Stimulated activated naive CD8-positive, alpha-beta T cell treated with anti-CD3 and anti-CD28 coated beads, Interleukin-15, amount 100 ng/mL, for 72 hours (primary cell): ENCODE data around the gene CEP350.
"Not testable (repeated sequence)": the region's sequence is repeated elsewhere in the genome, so short reads cannot be mapped to it uniquely, and the experiment has no call there.

ENCODE experiments used
- ATAC-seq: fragments of 150-1000 bp; cut with Tn5 transposase; 2 replicates; pipeline ENCODE4 v1.10.0; 2021; ENCODE audit warnings: mild to moderate bottlenecking, moderate library complexity
- DNase-seq, 2 donors: peaks; one replicate each; pipeline ENCODE4 v3.0.0; 2021 to 2022
- H3K27ac Mint-ChIP-seq, 2 donors: one replicate each; pipeline ENCODE4 v1.8.0; 2022; ENCODE audit warnings: mild to moderate bottlenecking in 2 of 2, mixed read lengths in 2 of 2, moderate library complexity in 2 of 2
- H3K27me3 Mint-ChIP-seq: one replicate; pipeline ENCODE4 v1.8.0; 2022; ENCODE audit warnings: mixed read lengths
- H3K4me1 Mint-ChIP-seq: one replicate; pipeline ENCODE4 v1.8.0; 2022; ENCODE audit warnings: mild to moderate bottlenecking, mixed read lengths
- H3K4me3 Mint-ChIP-seq, 2 donors: one replicate each; pipeline ENCODE4 v1.8.0; 2022; ENCODE audit warnings: mild to moderate bottlenecking in 2 of 2, mixed read lengths in 2 of 2, moderate library complexity in 1 of 2
- H3K9me3 Mint-ChIP-seq, 2 donors: one replicate each; pipeline ENCODE4 v1.8.0; 2022; ENCODE audit warnings: mixed read lengths in 2 of 2

The CEP350 gene

DNA sequence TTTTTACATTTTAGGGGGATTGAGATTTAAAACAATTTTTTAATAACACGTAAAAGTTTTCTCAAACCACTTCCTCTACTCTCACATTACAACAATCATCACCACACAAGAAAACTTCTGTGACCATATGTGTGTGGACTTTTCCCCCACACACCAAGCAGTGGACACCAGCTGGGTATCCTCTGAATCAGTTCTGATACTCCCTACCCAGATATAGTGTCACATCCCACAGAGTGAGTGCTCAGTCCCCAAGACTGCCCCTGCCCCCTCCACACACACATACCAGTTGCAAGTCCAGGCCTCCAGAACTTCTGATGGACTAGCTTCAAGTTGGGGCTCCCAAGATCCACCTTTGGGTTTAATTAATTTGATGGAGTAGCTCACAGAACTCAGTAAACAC is 146.8 kb downstream of the CEP350 start:
- H3K4me1 Mint-ChIP-seq: peaks cover 5% of the 10 kb centered on the region
- H3K27ac Mint-ChIP-seq: peak overlapping the region; percentile 61 to 82
- no peaks in the 10 kb centered on the region for H3K27me3 Mint-ChIP-seq
- no peak overlapping the region for H3K4me3 Mint-ChIP-seq
- DNase-seq: no peak
- no peaks in the 10 kb centered on the region for H3K9me3 Mint-ChIP-seq
- no peak for ATAC-seq

DNA sequence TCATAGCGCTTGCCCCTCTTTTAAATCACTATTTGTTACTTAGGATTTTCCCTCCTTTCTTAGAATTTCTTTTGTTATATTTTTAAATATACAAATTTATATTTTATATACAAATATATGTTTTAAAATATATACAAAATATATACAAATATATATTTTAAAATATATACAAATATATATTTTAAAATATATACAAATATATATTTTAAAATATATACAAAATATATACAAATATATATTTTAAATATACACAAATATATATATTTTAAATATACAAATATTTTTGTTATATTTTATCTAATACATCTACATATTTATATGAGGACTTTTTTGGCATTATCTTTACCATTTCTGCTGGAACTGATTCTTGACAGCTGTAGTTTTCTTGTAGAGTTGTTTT is 149.2 kb downstream of the CEP350 start:
- H3K4me1 Mint-ChIP-seq: peaks cover 5% of the 10 kb centered on the region
- no peak for DNase-seq
- H3K27ac Mint-ChIP-seq: no peak overlapping the region
- no peaks in the 10 kb centered on the region for H3K9me3 Mint-ChIP-seq
- no peak for ATAC-seq
- H3K27me3 Mint-ChIP-seq: no peaks in the 10 kb centered on the region
- no peak overlapping the region for H3K4me3 Mint-ChIP-seq

DNA sequence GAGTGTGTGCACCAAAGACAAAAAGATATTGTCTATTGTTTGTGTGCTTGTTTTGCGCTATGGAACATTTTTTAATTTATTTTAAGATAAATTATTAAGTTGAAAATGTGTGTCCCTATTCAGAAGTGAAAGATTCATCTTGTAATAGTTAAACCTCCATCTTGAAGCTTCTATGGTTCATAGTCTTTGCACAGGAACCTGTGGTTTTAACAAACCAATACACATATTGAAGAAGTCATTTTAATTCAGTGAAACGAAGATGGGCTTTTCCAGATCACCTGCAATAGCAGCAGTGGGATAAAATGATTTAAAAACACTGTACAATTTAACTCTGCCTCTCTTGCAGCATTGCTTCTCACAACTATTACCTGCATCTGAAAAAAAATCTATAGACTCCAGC is 157.5 kb downstream of the CEP350 start:
- ATAC-seq (no peak), DNase-seq (no peak)
- Mint-ChIP-seq H3K27ac (no peak overlapping the region), H3K27me3 (no peaks in the 10 kb centered on the region), H3K9me3 (no peaks in the 10 kb centered on the region), H3K4me1 (no peaks in the 10 kb centered on the region), H3K4me3 (no peak overlapping the region)

DNA sequence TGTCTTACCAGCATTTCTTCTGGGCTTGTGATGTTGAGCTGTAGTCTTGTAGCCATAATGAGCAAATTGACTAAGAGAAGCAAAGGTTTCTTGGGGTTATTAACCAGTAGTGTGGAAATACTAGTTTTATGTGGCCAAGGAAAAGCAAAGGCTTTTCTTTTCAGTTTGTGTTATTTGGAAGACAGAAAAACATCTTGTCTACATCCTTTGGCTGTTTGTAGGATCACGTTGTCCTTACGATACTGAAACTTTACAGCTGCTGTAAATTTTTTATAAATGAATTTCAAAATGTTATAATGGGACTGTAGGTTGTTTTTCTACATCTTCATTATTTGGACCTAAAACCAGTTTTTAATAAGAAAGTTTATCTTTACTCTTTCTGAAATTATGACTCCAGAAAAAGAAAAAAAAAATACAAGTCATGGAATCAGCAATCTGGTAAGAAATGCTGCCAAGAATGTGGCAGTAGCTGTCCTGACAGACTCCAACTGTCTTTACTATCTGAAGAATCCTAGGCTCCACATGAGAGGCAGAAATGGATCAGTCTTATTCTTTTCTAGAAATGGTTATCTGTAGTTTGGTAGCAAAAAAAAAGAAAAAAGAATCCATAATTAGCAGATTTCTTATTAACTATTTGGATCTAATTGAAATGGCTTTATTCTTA is 158.5 kb downstream of the CEP350 start:
- Mint-ChIP-seq H3K4me3 (no peak overlapping the region), H3K27me3 (no peaks in the 10 kb centered on the region), H3K9me3 (no peaks in the 10 kb centered on the region), H3K4me1 (no peaks in the 10 kb centered on the region), H3K27ac (no peak overlapping the region)
- DNase-seq: no peak
- no peak for ATAC-seq

DNA sequence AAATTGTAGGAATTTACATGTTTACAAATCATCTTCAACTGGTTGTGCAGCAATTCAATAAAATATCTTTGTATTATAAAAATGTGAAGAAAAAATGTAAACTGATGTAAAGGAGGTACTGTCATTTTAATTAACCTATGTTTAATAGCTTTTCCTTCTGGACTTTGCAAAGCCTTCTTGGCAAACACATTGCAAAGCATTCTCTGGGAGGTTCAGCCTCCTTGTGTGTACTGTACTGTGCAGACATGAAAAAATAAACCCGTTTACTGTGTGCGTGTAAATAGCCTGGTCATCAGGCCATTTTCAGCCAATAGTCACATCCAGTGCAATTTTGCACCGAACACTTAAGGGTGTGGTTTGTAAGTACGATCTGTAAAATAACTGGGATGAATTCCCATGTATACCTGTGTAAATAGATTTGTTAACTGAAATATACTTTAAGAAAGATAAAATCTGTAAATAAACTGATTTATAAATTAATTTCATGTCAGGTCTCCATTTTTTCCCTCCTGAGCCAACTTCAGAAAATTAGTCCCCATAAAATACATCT is 159.9 kb downstream of the CEP350 start:
- DNase-seq (no peak), ATAC-seq (no peak)
- H3K4me1 Mint-ChIP-seq: no peaks in the 10 kb centered on the region
- no peaks in the 10 kb centered on the region for H3K9me3 Mint-ChIP-seq
- no peak overlapping the region for H3K27ac Mint-ChIP-seq
- H3K27me3 Mint-ChIP-seq: no peaks in the 10 kb centered on the region
- no peak overlapping the region for H3K4me3 Mint-ChIP-seq

DNA sequence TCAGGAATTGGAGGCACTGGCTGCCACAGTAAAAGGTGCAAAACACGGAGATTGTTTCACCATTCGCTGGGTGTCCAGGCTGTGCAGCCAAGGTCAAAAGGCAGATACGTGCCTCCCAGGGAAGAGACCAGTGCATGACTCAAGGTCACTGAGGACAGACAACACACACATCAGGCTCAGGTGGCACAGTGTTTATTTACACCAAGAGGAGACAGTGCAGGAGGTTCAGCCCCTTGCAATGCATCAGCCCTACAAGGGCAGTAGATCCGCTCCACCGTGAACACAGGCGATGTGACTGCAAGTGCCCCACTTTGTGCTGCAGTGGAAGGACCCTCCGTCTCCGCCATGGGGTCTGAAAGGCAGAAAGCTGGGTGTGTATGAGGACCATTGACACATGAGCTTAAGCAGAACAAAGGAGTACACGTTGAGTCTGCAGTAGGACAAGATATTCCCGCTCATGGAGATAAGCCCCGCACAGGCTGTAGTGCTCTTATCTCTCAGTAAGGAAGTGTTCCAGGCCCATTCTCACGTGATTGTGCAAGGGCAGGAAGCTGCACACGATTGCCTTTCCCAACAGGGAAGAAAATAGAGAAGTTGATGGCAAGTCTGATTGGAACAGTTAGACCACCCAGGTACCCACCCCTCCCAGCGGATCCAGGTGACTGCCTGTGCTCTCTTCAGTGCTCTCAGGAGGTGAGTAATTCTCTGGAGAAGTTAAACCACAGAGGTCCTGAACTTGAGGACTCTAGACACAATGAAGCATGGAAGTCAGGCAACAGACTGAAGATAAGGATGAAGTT is 162.6 kb downstream of the CEP350 start:
- DNase-seq (no peak), ATAC-seq (peak; percentile 37)
- Mint-ChIP-seq H3K9me3 (no peaks in the 10 kb centered on the region), H3K27me3 (no peaks in the 10 kb centered on the region), H3K4me1 (no peaks in the 10 kb centered on the region), H3K4me3 (no peak overlapping the region), H3K27ac (no peak overlapping the region)

DNA sequence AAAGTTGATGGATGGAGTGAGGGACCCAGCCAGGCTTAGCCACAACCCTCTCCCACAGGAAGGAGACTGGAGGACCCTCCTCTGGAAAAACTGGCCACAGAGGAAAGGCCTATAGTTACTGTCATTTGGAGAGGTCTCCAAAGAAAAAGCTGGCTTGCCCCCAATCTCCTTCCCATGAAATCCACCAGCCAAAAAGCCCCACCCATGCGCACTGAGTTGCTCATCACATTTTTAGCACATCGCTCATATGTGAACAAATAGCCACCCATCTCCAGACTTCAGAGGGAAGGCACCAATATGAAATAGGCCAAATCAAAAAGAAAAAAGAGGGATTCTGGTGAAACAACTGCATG is 163.1 kb downstream of the CEP350 start:
- ATAC-seq (no peak), DNase-seq (no peak)
- Mint-ChIP-seq H3K27ac (no peak overlapping the region), H3K9me3 (no peaks in the 10 kb centered on the region), H3K27me3 (no peaks in the 10 kb centered on the region), H3K4me3 (no peak overlapping the region), H3K4me1 (no peaks in the 10 kb centered on the region)

DNA sequence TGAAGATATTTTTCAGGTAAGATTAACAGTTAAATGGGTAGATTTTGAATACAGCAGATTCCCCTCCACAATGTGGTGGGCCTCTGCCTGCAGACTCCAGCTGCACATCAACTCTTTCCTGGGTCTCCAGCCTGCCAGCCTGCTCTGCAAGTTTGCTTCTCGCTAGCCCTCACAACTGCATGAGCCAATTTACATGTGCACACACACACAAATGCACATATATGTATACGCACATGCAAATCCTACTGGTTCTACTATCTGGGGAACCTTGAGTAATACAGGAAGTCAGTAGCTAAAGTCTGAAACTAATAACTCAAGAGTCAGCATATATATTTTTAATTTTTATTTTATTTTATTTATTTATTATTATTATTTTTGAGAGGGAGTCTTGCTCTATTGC is 165.2 kb downstream of the CEP350 start:
- no peak for ATAC-seq
- no peaks in the 10 kb centered on the region for H3K27me3 Mint-ChIP-seq
- no peak for DNase-seq
- H3K4me1 Mint-ChIP-seq: no peaks in the 10 kb centered on the region
- H3K27ac Mint-ChIP-seq: no peak overlapping the region
- H3K4me3 Mint-ChIP-seq: no peak overlapping the region
- H3K9me3 Mint-ChIP-seq: no peaks in the 10 kb centered on the region

DNA sequence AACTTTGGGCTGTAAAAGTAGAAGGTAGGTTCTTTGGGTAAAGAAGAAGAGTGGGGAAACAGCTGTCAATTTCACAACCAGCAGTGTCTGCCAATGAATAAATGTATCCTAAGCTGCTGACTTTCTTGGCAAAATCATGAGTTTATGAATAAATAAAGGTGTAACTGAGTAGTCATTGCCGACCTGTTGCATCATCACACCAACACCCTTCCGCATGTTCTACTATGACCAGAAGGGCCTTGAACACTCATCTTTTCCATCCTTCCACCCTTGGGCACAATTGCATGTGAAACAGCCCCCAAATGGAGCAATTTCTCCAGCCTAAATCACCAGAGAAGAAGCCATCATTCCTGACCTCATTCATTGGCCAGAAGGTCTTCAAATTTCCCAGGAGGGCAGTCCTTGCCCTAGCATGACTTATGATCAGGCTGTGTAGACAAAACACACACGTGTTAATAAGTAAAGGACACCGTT is 168.9 kb downstream of the CEP350 start:
- peak; percentile 33 for ATAC-seq
- H3K4me1 Mint-ChIP-seq: no peaks in the 10 kb centered on the region
- H3K4me3 Mint-ChIP-seq: no peak overlapping the region

DNA sequence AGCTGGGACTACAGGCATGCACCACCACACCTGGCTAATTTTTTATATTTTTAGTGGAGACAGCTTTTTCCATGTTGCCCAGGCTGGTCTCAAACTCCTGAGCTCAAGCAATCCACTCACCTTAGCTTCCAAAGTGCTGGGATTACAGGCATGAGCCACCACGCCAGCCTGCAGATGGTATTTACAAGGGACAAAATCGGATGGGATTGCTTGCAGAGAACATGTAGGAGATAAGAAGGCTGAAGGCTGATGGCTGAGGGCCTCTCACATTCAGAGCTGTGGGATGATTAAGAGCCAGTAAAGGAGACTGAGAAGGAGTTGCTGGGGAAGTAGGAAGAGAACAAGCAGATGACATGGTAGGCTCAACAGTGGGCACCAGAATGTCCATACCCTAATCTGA is 176.0 kb downstream of the CEP350 start:
- H3K9me3 Mint-ChIP-seq: no peaks in the 10 kb centered on the region
- H3K27ac Mint-ChIP-seq: no peak overlapping the region
- no peak overlapping the region for H3K4me3 Mint-ChIP-seq
- H3K4me1 Mint-ChIP-seq: peaks cover 13% of the 10 kb centered on the region
- peaks cover 19% of the 10 kb centered on the region for H3K27me3 Mint-ChIP-seq
- no peak for DNase-seq
- no peak for ATAC-seq

More for the DNA sequence above, 168.9 kb downstream of the CEP350 start:
- no peak for DNase-seq
- no peaks in the 10 kb centered on the region for H3K9me3 Mint-ChIP-seq
- H3K27me3 Mint-ChIP-seq: no peaks in the 10 kb centered on the region
- peak overlapping the region; percentile 70 to 71 for H3K27ac Mint-ChIP-seq

DNA sequence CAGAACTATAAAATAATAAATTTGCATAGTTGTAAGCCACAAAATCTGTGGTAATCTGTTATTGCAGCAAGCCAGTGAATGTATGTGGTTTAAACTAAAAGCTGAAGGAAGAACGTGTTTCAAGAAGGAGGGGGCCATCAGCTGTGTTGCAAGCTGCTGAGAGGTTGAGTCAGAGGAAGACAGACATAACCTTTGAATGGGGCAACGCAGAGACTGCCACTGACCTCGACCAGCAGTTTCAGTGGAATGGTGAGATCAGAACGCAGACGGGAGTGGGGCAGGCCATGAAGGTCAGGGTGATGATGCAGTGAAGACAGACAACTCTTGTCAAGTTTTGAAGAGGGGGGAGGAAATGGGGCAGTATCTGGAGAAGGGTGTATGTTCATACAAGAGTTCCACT is 176.9 kb downstream of the CEP350 start:
- H3K27ac Mint-ChIP-seq: peak overlapping the region; percentile 2 to 10
- H3K27me3 Mint-ChIP-seq: peaks cover 27% of the 10 kb centered on the region
- H3K4me1 Mint-ChIP-seq: peaks cover 13% of the 10 kb centered on the region
- no peak overlapping the region for H3K4me3 Mint-ChIP-seq
- ATAC-seq: peak; percentile 92
- DNase-seq: peak; percentile 15 to 59
- peaks cover 0 to 6% of the 10 kb centered on the region in 2 donors for H3K9me3 Mint-ChIP-seq

DNA sequence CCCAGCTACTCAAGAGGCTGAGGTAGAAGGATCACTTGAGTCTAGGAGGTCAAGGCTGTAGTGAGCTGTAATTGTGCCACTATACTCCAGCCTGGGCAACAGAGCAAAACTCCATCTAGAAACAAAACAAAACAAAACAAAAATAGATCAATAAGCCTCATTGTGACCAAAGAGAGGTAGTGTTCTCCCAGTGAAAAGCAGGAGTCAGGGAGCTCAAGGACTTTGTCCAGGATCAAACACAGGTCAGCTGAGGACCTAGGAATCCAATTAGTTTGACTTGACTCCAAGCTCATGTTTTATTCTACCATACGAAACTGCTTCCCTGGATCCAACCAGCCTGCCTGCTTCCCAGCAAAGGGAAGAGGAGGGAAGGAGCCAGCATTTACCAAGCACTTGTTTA is 178.6 kb downstream of the CEP350 start:
- H3K27me3 Mint-ChIP-seq: peaks cover 34% of the 10 kb centered on the region
- no peak overlapping the region for H3K4me3 Mint-ChIP-seq
- ATAC-seq (no peak), DNase-seq (no peak)
- peak overlapping the region in 1 of 2 donors; percentile 9 for H3K27ac Mint-ChIP-seq
- peaks cover 13% of the 10 kb centered on the region for H3K4me1 Mint-ChIP-seq
- H3K9me3 Mint-ChIP-seq: peaks cover 0 to 11% of the 10 kb centered on the region in 2 donors

DNA sequence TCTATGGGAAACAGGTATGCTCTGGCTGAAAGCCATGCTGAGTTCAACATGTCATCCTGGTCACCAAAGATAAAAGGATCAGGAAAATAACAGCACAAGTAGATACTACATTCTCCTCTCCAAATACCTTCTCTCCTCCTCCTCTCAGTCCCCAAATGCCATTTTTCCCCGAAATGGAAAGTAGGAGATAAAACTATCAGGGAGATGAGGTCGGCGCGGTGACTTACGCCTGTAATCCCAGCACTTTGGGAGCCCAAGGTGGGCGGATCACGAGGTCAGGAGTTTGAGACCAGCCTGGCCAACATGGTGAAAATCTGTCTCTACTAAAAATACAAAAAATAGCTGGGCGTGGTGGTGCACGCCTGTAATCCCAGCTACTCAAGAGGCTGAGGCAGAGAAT is 179.1 kb downstream of the CEP350 start:
- peaks cover 13% of the 10 kb centered on the region for H3K4me1 Mint-ChIP-seq
- not testable (repeated sequence) for ATAC-seq, DNase-seq, H3K27ac Mint-ChIP-seq, H3K4me3 Mint-ChIP-seq
- H3K9me3 Mint-ChIP-seq: peaks cover 0 to 11% of the 10 kb centered on the region in 2 donors
- H3K27me3 Mint-ChIP-seq: peaks cover 34% of the 10 kb centered on the region

DNA sequence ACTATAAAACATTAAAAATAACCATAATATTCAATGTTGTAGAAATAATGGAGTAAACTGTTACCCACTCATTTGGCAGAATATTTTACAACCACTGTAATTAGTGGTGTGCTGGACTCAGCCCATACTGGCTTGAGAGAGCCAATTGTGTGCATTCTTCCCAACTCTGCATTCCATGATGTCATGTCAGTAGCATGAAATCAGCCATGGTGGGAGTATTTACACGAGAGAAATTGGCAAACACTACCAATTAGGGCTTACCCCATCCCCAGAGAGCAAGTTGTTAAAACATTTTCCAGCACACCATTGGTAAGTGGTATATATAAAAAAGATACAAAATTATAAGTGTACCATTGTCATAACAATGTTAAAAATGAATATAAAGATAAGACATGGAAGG is 180.9 kb downstream of the CEP350 start:
- H3K4me3 Mint-ChIP-seq: no peak overlapping the region

DNA sequence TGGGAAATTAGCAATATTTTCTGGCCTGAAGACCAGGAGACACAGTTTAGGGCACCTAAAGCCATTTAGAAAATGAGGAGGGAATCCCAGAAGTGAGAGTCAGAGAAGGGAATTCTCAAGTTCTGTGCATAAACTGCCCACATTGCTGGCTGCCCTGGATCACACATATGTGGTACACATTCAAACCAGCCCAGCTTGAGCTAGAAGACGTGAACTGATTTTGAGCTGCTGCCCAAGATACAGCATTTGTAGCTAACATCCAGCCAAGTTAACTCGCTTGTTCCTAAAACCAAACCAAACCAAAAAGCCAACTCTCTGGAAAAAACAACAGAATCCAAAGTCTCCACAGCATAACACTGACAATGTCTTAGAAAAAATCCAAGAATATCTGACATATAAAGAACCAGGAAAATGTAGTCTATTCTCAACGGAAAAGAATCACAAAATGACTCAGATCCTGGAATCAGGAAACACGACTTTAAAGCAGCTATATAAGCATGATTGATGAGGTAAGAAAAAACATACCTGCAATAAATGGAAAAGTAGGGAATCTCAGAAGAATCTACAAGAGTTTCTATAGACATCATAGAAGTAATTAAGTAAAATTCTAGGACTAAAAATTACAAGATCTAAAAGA is 181.8 kb downstream of the CEP350 start:
- Mint-ChIP-seq H3K9me3 (peaks cover 0 to 11% of the 10 kb centered on the region in 2 donors), H3K27me3 (peaks cover 32% of the 10 kb centered on the region), H3K4me3 (no peak overlapping the region), H3K27ac (no peak overlapping the region), H3K4me1 (peaks cover 6% of the 10 kb centered on the region)
- DNase-seq (no peak), ATAC-seq (no peak)

More for the DNA sequence above, 180.9 kb downstream of the CEP350 start:
- Mint-ChIP-seq H3K9me3 (peaks cover 0 to 11% of the 10 kb centered on the region in 2 donors), H3K27me3 (peaks cover 34% of the 10 kb centered on the region), H3K27ac (no peak overlapping the region), H3K4me1 (peaks cover 13% of the 10 kb centered on the region)
- ATAC-seq: no peak
- DNase-seq: no peak

DNA sequence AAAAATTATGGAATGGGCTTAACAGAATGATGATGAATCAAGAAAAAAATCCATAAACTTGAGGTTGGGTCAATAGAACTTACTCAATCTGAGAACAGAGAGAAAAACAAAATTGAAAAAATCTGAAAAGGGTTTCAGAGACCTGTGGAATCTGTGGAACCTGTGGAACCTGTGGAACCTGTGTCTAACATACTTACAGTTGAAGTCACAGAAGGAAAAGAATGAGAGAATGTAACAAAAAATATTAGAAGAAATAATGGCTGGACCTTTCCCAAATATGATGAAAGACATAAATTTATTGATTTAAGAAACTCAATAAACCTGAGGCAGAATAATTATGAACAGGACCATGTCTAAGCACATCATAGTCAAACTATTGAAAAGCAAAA is 182.4 kb downstream of the CEP350 start:
- Mint-ChIP-seq H3K4me3 (no peak overlapping the region), H3K27me3 (peaks cover 27% of the 10 kb centered on the region), H3K9me3 (peaks cover 0 to 11% of the 10 kb centered on the region in 2 donors), H3K4me1 (peaks cover under 1% of the 10 kb centered on the region), H3K27ac (no peak overlapping the region)
- DNase-seq: no peak
- ATAC-seq: no peak
